H1 (cell line): ENCODE measurements around the gene SPC25. TPM values are rescaled to one million over a fixed set of nuclear protein-coding genes. Genes with fewer than 3 reads are reported as not detected.

Experiments
- CTCF ChIA-PET: fragments of 300-600 bp; sonication (Branson Sonifier 250); formaldehyde crosslinking; loops from one replicate; lab custom pipeline; 2021; ENCODE audit not compliant: partially characterized antibody; lab: Charles Lee
- POLR2A ChIA-PET: fragments of 300-600 bp; sonication (Branson Sonifier 250); formaldehyde crosslinking; loops from one replicate; lab custom pipeline; 2021; ENCODE audit warnings: inconsistent platforms; ENCODE audit not compliant: partially characterized antibody; lab: Charles Lee
- DNase-seq, 2 experiments: peaks; one replicate each; pipeline versions ENCODE4 v3.0.0 to v3.0.0-alpha.2; 2010 to 2022; ENCODE audit warnings: low spot score in 2 of 2, low read depth in 1 of 2, mixed read lengths in 1 of 2
- FAIRE-seq: peaks from 2 replicates; lab custom pipeline; 2011; peaks lifted over from hg19 to GRCh38; lab: Jason Lieb, UNC
- H2AFZ ChIP-seq: 2 replicates; pipeline ENCODE4 v1.8.1; 2012; ENCODE audit warnings: low read length, inconsistent platforms
- H2AK5ac ChIP-seq: 2 replicates; pipeline ENCODE4 v1.6.1; 2013; ENCODE audit warnings: low read depth, low read length
- H2BK120ac ChIP-seq: replicated peaks from 2 replicates; pipeline ENCODE3; 2013; ENCODE audit warnings: low read depth, low read length, inconsistent platforms
- H2BK12ac ChIP-seq: 2 replicates; pipeline ENCODE4 v1.6.1; 2013; ENCODE audit warnings: low read depth, low read length
- H2BK15ac ChIP-seq: 2 replicates; pipeline ENCODE4 v1.6.1; 2013; ENCODE audit warnings: low read length
- H2BK20ac ChIP-seq: 2 replicates; pipeline ENCODE4 v1.6.1; 2013; ENCODE audit warnings: low read length
- H2BK5ac ChIP-seq: 2 replicates; pipeline ENCODE4 v1.6.1; 2013; ENCODE audit warnings: low read depth, low read length
- H3K14ac ChIP-seq: 2 replicates; pipeline ENCODE4 v1.6.1; 2013; ENCODE audit warnings: inconsistent platforms; ENCODE audit not compliant: insufficient read length
- H3K18ac ChIP-seq: 2 replicates; pipeline ENCODE4 v1.6.1; 2013; ENCODE audit warnings: low read length; ENCODE audit errors: extremely low read depth
- H3K23ac ChIP-seq: 2 replicates; pipeline ENCODE4 v1.6.1; 2013; ENCODE audit warnings: inconsistent platforms; ENCODE audit not compliant: insufficient read length
- H3K23me2 ChIP-seq: 2 replicates; pipeline ENCODE4 v1.6.1; 2013; ENCODE audit warnings: low read depth, low read length
- H3K27ac ChIP-seq: 2 replicates; pipeline ENCODE4 v1.6.1; 2011; ENCODE audit warnings: low read depth, low read length, inconsistent platforms
- H3K27me3 ChIP-seq, 4 experiments: replicated peaks in 1 of 4; 1 replicate in 1 of 4; 2 replicates in 3 of 4; pipeline versions ENCODE4 v1.6.1 to v1.8.1; 2011 to 2013; ENCODE audit warnings: low read length in 3 of 4, mild to moderate bottlenecking in 3 of 4, inconsistent platforms in 2 of 4, mixed read lengths in 2 of 4, moderate library complexity in 1 of 4; ENCODE audit not compliant: control insufficient read depth in 3 of 4, insufficient read depth in 3 of 4; ENCODE audit errors: extremely low read depth in 1 of 4
- H3K36me3 ChIP-seq, 4 experiments: 2 replicates each; pipeline versions ENCODE4 v1.6.1 to v1.8.1; 2011 to 2013; ENCODE audit warnings: mild to moderate bottlenecking in 4 of 4, low read length in 3 of 4, moderate library complexity in 2 of 4, control low read depth in 1 of 4, inconsistent platforms in 1 of 4; ENCODE audit not compliant: insufficient read depth in 4 of 4, control insufficient read depth in 2 of 4
- H3K4ac ChIP-seq: replicated peaks from 2 replicates; pipeline ENCODE3; 2013; ENCODE audit warnings: low read length, low read depth, mixed read lengths, inconsistent platforms; ENCODE audit not compliant: insufficient read length
- H3K4me1 ChIP-seq, 4 experiments: replicated peaks in 1 of 4; 1 replicate in 1 of 4; 2 replicates in 3 of 4; pipeline versions ENCODE4 v1.6.1 to v1.8.1; 2011 to 2013; ENCODE audit warnings: low read length in 3 of 4, inconsistent platforms in 2 of 4, mixed read lengths in 1 of 4; ENCODE audit not compliant: insufficient read depth in 4 of 4, control insufficient read depth in 3 of 4
- H3K4me2 ChIP-seq, 2 experiments: 2 replicates each; pipeline versions ENCODE4 v1.6.1 to v1.8.1; 2011 to 2013; ENCODE audit warnings: low read depth in 2 of 2, low read length in 2 of 2, control low read depth in 1 of 2, inconsistent platforms in 1 of 2, mild to moderate bottlenecking in 1 of 2; ENCODE audit not compliant: insufficient read depth in 1 of 2
- H3K4me3 ChIP-seq, 4 experiments: fragments of 200-600, 300-600 bp in 1 of 4; sonication (generic), shearing (Covaris generic), sonication (Bioruptor Twin) in 1 of 4; 2 replicates each; pipeline versions ENCODE4 v1.5.1 to v1.8.1; 2011 to 2016; ENCODE audit warnings: low read length in 4 of 4, low read depth in 3 of 4, control low read depth in 2 of 4, inconsistent platforms in 2 of 4, mild to moderate bottlenecking in 2 of 4, mixed read lengths in 1 of 4, moderate library complexity in 1 of 4; ENCODE audit not compliant: insufficient read depth in 2 of 4; ENCODE audit errors: extremely low read depth in 1 of 4
- H3K56ac ChIP-seq: replicated peaks from 2 replicates; pipeline ENCODE3; 2013; ENCODE audit warnings: low read depth, mild to moderate bottlenecking, mixed read lengths, low read length, inconsistent platforms; ENCODE audit not compliant: insufficient read length
- H3K79me1 ChIP-seq: 2 replicates; pipeline ENCODE4 v1.6.1; 2013; ENCODE audit warnings: low read depth, low read length, control low read depth
- H3K79me2 ChIP-seq, 2 experiments: 2 replicates each; pipeline versions ENCODE4 v1.6.1 to v1.8.1; 2012 to 2013; ENCODE audit warnings: low read length in 2 of 2, mild to moderate bottlenecking in 2 of 2, inconsistent platforms in 1 of 2; ENCODE audit not compliant: insufficient read depth in 2 of 2, control insufficient read depth in 1 of 2
- H3K9ac ChIP-seq, 4 experiments: replicated peaks in 1 of 4; 1 replicate in 1 of 4; 2 replicates in 3 of 4; pipeline versions ENCODE4 v1.6.1 to v1.8.1; 2011 to 2013; ENCODE audit warnings: low read depth in 3 of 4, low read length in 3 of 4, control low read depth in 2 of 4, mild to moderate bottlenecking in 2 of 4, moderate library complexity in 2 of 4, inconsistent platforms in 1 of 4; ENCODE audit errors: extremely low read depth in 1 of 4
- H3K9me3 ChIP-seq, 2 experiments: 2 replicates each; pipeline versions ENCODE4 v1.6.1 to v1.8.1; 2012 to 2013; ENCODE audit warnings: mild to moderate bottlenecking in 2 of 2, moderate library complexity in 2 of 2, control low read depth in 1 of 2, inconsistent platforms in 1 of 2, low read depth in 1 of 2, low read length in 1 of 2, mixed read lengths in 1 of 2; ENCODE audit not compliant: insufficient read depth in 2 of 2
- H4K20me1 ChIP-seq, 2 experiments: replicated peaks in 1 of 2; 2 replicates each; pipeline versions ENCODE3 to v1.8.1; 2011 to 2013; ENCODE audit warnings: inconsistent platforms in 2 of 2, low read length in 2 of 2, mild to moderate bottlenecking in 1 of 2; ENCODE audit not compliant: insufficient read depth in 2 of 2, control insufficient read depth in 1 of 2
- H4K5ac ChIP-seq: 2 replicates; pipeline ENCODE4 v1.6.1; 2013; ENCODE audit warnings: low read length, low read depth, mixed read lengths, inconsistent platforms; ENCODE audit not compliant: insufficient read length
- H4K8ac ChIP-seq: 2 replicates; pipeline ENCODE4 v1.8.0; 2013; ENCODE audit warnings: mild to moderate bottlenecking, moderate library complexity, low read length, inconsistent platforms; ENCODE audit not compliant: insufficient read depth; ENCODE audit errors: extremely low read depth
- H4K91ac ChIP-seq: replicated peaks from 2 replicates; pipeline ENCODE3; 2013; ENCODE audit warnings: low read length, mixed read lengths, inconsistent platforms; ENCODE audit not compliant: insufficient read length
- CBX8 ChIP-seq: fragments of 300-800, 300-1000 bp; sonication (generic); IDR thresholded peaks from 2 replicates; pipeline ENCODE4 v1.7.1; 2016; ENCODE audit warnings: low read depth, low read length, borderline replicate concordance
- CHD2 ChIP-seq: IDR thresholded peaks from 2 replicates; pipeline ENCODE4 v1.6.1; 2012; ENCODE audit warnings: low read length, improper control_type of control experiment
- CTBP2 ChIP-seq: IDR thresholded peaks from 2 replicates; pipeline ENCODE4 v1.7.0; 2011; ENCODE audit warnings: borderline replicate concordance, mild to moderate bottlenecking, moderate library complexity, mixed read lengths, low read length; ENCODE audit not compliant: insufficient read depth, insufficient read length
- GTF2F1 ChIP-seq: IDR thresholded peaks from 2 replicates; pipeline ENCODE4 v1.6.1; 2012; ENCODE audit warnings: low read depth, low read length, improper control_type of control experiment, borderline replicate concordance
- RXRA ChIP-seq: IDR thresholded peaks from 2 replicates; pipeline ENCODE4 v1.6.1; 2011; ENCODE audit warnings: low read depth, mild to moderate bottlenecking, low read length, moderate library complexity; ENCODE audit not compliant: insufficient read depth
- SP1 ChIP-seq: IDR thresholded peaks from 2 replicates; pipeline ENCODE4 v1.6.1; 2011; ENCODE audit warnings: low read depth, low read length
- SUZ12 ChIP-seq: fragments of 200-600 bp; sonication (generic); IDR thresholded peaks from 2 replicates; pipeline ENCODE4 v1.6.1; 2012; ENCODE audit warnings: mild to moderate bottlenecking, inconsistent platforms, low read length, moderate library complexity, mixed read lengths
- TAF7 ChIP-seq: optimal IDR thresholded peaks from 2 replicates; pipeline ENCODE3; 2011; ENCODE audit warnings: low read depth, mild to moderate bottlenecking, inconsistent platforms, low read length, moderate library complexity, borderline replicate concordance
- TCF12 ChIP-seq: IDR thresholded peaks from 2 replicates; pipeline ENCODE4 v1.6.1; 2011; ENCODE audit warnings: low read depth, mild to moderate bottlenecking, low read length
- TEAD4 ChIP-seq: IDR thresholded peaks from 2 replicates; pipeline ENCODE4 v1.6.1; 2012; ENCODE audit warnings: low read depth, low read length, inconsistent platforms, mixed read lengths
- WGBS, 2 experiments: shearing (Covaris generic) in 1 of 2; methylation state at CpG; one replicate each; pipeline versions ENCODE4 v1.1.6 to v1.1.7; 2013 to 2015; ENCODE audit warnings: low lambda C conversion rate in 2 of 2, mixed read lengths in 2 of 2, inconsistent platforms in 1 of 2, low coverage in 1 of 2, missing lambda C conversion rate in 1 of 2; ENCODE audit not compliant: insufficient replicate concordance in 2 of 2, insufficient coverage in 1 of 2, insufficient read length in 1 of 2; ENCODE audit errors: extremely low coverage in 1 of 2, missing lambda C conversion rate in 1 of 2; 5-methylcytosine and 5-hydroxymethylcytosine counted together
- polyA plus RNA-seq, 7 experiments: library from polyadenylated mRNA; depleted of rRNA in 3 of 7; stranded (reverse) in 5 of 7; unstranded in 2 of 7; fragments of >200 nt in 5 of 7; fragments of 200-250 nt in 2 of 7; gene quantifications; 1 replicate in 5 of 7; 2 replicates in 1 of 7; 4 replicates in 1 of 7; pipeline versions ENCODE4 v1.2.1 to v1.2.3, GENCODE V29; 2011 to 2013; ENCODE audit warnings: missing spikeins in 2 of 7, mixed read lengths in 2 of 7
- total RNA-seq: library from RNA; stranded (reverse); fragmentation: NEBNext Ultra II Directional; extraction: Animal tissue kit (Norgen Biotek cat#: 25700); gene quantifications from 2 replicates; pipeline ENCODE4 v1.2.1, GENCODE V29; 2021
- TF ChIP-seq, protein P1 (sequence below): IDR thresholded peaks from 2 replicates; pipeline ENCODE4 v1.6.1; 2011; ENCODE audit warnings: low read depth, mild to moderate bottlenecking, low read length; ENCODE audit not compliant: insufficient read depth

SPC25 gene
- total and polyA plus RNA-seq, 2 of the 8 experiments (the other 6 are each of a cell fraction or from before 2014, with no cell fraction given) = 21.0 to 34.7 TPM

DNA sequence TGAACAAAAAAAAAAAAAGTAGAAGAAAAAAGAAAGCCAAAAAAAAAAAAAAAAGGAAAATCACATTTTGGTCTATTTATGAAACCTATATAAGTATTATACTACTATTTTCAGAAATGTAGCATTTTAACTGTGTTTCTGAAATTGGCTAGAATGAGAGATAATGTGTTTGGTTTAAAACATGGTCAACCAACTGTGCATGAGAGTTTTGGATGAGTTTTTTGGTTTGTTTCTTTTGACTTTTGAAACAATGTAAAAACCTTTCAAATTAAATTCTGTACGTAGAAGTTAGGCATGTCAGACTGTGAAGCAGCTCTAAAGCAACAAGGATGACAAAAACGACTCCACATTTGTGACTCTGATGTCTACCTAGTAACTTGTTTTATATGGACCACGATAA is 34.6 kb downstream of the SPC25 start:
- no peak overlapping the region for H2AFZ ChIP-seq
- no peak for FAIRE-seq
- no peak overlapping the region for H4K91ac ChIP-seq
- no peaks in the 10 kb centered on the region for H3K23me2 ChIP-seq
- ChIA-PET POLR2A (no interaction called here), CTCF (no interaction called here)
- no peak overlapping the region for H2AK5ac ChIP-seq
- H3K4me3 ChIP-seq = no peak overlapping the region
- H3K36me3 ChIP-seq = no peaks in the 10 kb centered on the region; a peak in 1 of 8 replicates
- H3K4me2 ChIP-seq = no peak overlapping the region
- no peak overlapping the region for H4K5ac ChIP-seq
- no peak overlapping the region for H2BK15ac ChIP-seq
- no peaks in the 10 kb centered on the region for H3K79me1 ChIP-seq
- TF ChIP-seq RXRA (no peak), CHD2 (no peak), SP1 (no peak), TEAD4 (no peak), TCF12 (no peak), SUZ12 (no peak), CBX8 (no peak), CTBP2 (no peak), GTF2F1 (no peak), TAF7 (no peak)
- TF ChIP-seq, protein P1, sequence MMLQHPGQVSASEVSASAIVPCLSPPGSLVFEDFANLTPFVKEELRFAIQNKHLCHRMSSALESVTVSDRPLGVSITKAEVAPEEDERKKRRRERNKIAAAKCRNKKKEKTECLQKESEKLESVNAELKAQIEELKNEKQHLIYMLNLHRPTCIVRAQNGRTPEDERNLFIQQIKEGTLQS = no peak
- H2BK20ac ChIP-seq = no peak overlapping the region
- H3K27me3 ChIP-seq = no peaks in the 10 kb centered on the region
- no peaks in the 10 kb centered on the region for H3K9me3 ChIP-seq
- no peaks in the 10 kb centered on the region for H3K79me2 ChIP-seq
- no peak overlapping the region for H3K4ac ChIP-seq
- peaks cover 0 to 5% (median 0%) of the 10 kb centered on the region in 4 experiments; a peak in 1 of 7 replicates for H3K4me1 ChIP-seq
- no peak overlapping the region for H2BK5ac ChIP-seq
- H2BK12ac ChIP-seq = no peak overlapping the region
- no peak overlapping the region for H3K56ac ChIP-seq
- no peak overlapping the region for H4K8ac ChIP-seq
- H3K18ac ChIP-seq = no peak overlapping the region
- H3K14ac ChIP-seq = no peak overlapping the region
- no peak for DNase-seq
- no peak overlapping the region for H3K23ac ChIP-seq
- WGBS, 2 experiments = 87% methylated on average over 3 of the region's 3 CpGs; no CpG with 5 or more reads in 1 of the 2 experiments
- no peak overlapping the region for H3K27ac ChIP-seq
- H2BK120ac ChIP-seq = no peak overlapping the region
- no peaks in the 10 kb centered on the region for H4K20me1 ChIP-seq
- no peak overlapping the region for H3K9ac ChIP-seq
